Epithelial cell of proximal tubule (primary cell): Measurements from ENCODE around the gene HSPA12A. TPM values are rescaled to one million over a fixed set of nuclear protein-coding genes. Genes with fewer than 3 reads are reported as not detected.

Experiments
- DNase-seq: peaks from one replicate; pipeline ENCODE4 v3.0.0-alpha.2; 2011; ENCODE audit warnings: low read depth
- H3K4me3 ChIP-seq: 2 replicates; pipeline ENCODE4 v1.5.1; 2011; ENCODE audit warnings: low read depth, mild to moderate bottlenecking, low read length
- CTCF ChIP-seq: conservative IDR thresholded peaks from 2 replicates; pipeline ENCODE4 v1.5.1; 2012; ENCODE audit warnings: low read depth, mild to moderate bottlenecking, low read length
- total RNA-seq: library from RNA; depleted of rRNA; stranded (reverse); fragments of >200 nt; gene quantifications from 2 replicates; pipeline ENCODE4 v1.2.3, GENCODE V29; 2015

The HSPA12A gene
- total RNA-seq, 1 donor from 2014 or later: 13.0 TPM

- TF ChIP-seq CTCF: no peak
- DNase-seq: no peak
Measured at GRCh38 chr10:116694243-116694926, 48.0 kb downstream of the HSPA12A start.

GRCh38 chr10:116692225-116692624 lies 50.1 kb downstream of the HSPA12A start:
- no peak for DNase-seq
- H3K4me3 ChIP-seq: no peak overlapping the region
- no peak for TF ChIP-seq CTCF

More at GRCh38 chr10:116694243-116694926, 48.0 kb downstream of the HSPA12A start:
- H3K4me3 ChIP-seq: no peak overlapping the region

- no peak for TF ChIP-seq CTCF
- H3K4me3 ChIP-seq: no peak overlapping the region
- DNase-seq: no peak
Measured at GRCh38 chr10:116691635-116692034, 50.7 kb downstream of the HSPA12A start.

GRCh38 chr10:116690356-116691322 lies 51.7 kb downstream of the HSPA12A start:
- peak; percentile 30 for TF ChIP-seq CTCF
- DNase-seq: no peak
- no peak overlapping the region for H3K4me3 ChIP-seq

GRCh38 chr10:116689744-116690143 lies 52.6 kb downstream of the HSPA12A start:
- DNase-seq: no peak
- H3K4me3 ChIP-seq: no peak overlapping the region
- TF ChIP-seq CTCF: no peak

- DNase-seq: no peak
- no peak overlapping the region for H3K4me3 ChIP-seq
- TF ChIP-seq CTCF: no peak
Measured at GRCh38 chr10:116688741-116689495, 53.4 kb downstream of the HSPA12A start.
